Measurements from ENCODE around the gene SERPING1.

DNA sequence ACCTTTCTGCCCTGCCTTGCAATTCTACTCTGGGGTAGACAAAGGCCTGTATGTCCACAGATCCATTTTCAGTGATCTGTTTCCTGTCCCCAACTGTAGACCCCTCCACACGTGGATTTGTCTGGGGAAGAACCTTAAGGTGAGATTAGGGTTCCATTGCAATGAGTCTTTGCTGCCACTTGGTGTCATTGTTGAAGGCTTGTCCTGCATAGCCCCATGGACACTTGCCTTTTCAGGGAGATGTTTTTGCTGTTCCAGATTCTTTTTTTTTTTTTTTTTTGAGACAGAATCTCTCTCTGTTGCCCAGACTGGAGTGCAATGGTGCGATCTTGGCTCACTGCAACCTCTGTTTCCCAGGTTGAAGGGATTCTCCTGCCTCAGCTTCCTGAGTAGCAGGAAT, 21.8 kb downstream of the SERPING1 start:
- TF ChIP-seq POLR2A (IDR thresholded peaks at IDR 0.05) (no peak), CTCF (IDR thresholded peaks at IDR 0.05) (no peak)

All from thyroid gland (tissue), 4 donors.